IMR-90 (cell line): ENCODE data around the gene PCA3.

ENCODE experiments used
- CEBPB ChIP-seq: IDR thresholded peaks from 2 replicates; pipeline ENCODE4 v1.6.1; 2012; ENCODE audit warnings: low read depth, low read length, improper control_type of control experiment
- ELK1 ChIP-seq: fragments of 150-350 bp; IDR thresholded peaks from 2 replicates; pipeline ENCODE4 v1.6.1; 2016; ENCODE audit warnings: low read depth, mild to moderate bottlenecking, low read length, moderate library complexity, borderline replicate concordance
- FOS ChIP-seq: fragments of 150-350 bp; IDR thresholded peaks from 2 replicates; pipeline ENCODE4 v1.6.1; 2016; ENCODE audit warnings: low read depth, low read length
- MAZ ChIP-seq: IDR thresholded peaks from 2 replicates; pipeline ENCODE4 v1.6.1; 2012; ENCODE audit warnings: low read depth, mild to moderate bottlenecking, low read length, improper control_type of control experiment, moderate library complexity, borderline replicate concordance
- NFE2L2 ChIP-seq: fragments of 150-350 bp; IDR thresholded peaks from 2 replicates; pipeline ENCODE4 v1.6.1; 2016; ENCODE audit warnings: low read depth, mild to moderate bottlenecking, low read length
- POLR2A ChIP-seq: IDR thresholded peaks from 2 replicates; pipeline ENCODE4 v1.6.1; 2012; ENCODE audit warnings: mild to moderate bottlenecking, low read depth, low read length
- RAD21 ChIP-seq: IDR thresholded peaks from 2 replicates; pipeline ENCODE4 v1.6.1; 2012; ENCODE audit warnings: low read length, improper control_type of control experiment
- RCOR1 ChIP-seq: IDR thresholded peaks from 2 replicates; pipeline ENCODE4 v1.6.1; 2012; ENCODE audit warnings: mild to moderate bottlenecking, low read length, improper control_type of control experiment; ENCODE audit not compliant: insufficient replicate concordance
- SMC3 ChIP-seq: fragments of 150-350 bp; IDR thresholded peaks from 2 replicates; pipeline ENCODE4 v1.6.1; 2016; ENCODE audit warnings: low read depth, mild to moderate bottlenecking, antibody characterized with exemption, low read length, moderate library complexity
- TF ChIP-seq, protein P1 (sequence below): conservative IDR thresholded peaks from 2 replicates; pipeline ENCODE4 v1.5.1; 2012; ENCODE audit warnings: mild to moderate bottlenecking, low read depth, low read length, improper control_type of control experiment

GRCh38 chr9:76828447-76828846 is 64.2 kb downstream of the PCA3 start:
- TF ChIP-seq SMC3 (no peak), RAD21 (no peak), POLR2A (no peak), CEBPB (no peak), NFE2L2 (no peak), ELK1 (no peak), RCOR1 (no peak), MAZ (no peak), FOS (no peak)
- TF ChIP-seq, protein P1, sequence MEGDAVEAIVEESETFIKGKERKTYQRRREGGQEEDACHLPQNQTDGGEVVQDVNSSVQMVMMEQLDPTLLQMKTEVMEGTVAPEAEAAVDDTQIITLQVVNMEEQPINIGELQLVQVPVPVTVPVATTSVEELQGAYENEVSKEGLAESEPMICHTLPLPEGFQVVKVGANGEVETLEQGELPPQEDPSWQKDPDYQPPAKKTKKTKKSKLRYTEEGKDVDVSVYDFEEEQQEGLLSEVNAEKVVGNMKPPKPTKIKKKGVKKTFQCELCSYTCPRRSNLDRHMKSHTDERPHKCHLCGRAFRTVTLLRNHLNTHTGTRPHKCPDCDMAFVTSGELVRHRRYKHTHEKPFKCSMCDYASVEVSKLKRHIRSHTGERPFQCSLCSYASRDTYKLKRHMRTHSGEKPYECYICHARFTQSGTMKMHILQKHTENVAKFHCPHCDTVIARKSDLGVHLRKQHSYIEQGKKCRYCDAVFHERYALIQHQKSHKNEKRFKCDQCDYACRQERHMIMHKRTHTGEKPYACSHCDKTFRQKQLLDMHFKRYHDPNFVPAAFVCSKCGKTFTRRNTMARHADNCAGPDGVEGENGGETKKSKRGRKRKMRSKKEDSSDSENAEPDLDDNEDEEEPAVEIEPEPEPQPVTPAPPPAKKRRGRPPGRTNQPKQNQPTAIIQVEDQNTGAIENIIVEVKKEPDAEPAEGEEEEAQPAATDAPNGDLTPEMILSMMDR: no peak
